Measurements from ENCODE around the gene CLASRP.

GRCh38 chr19:45057444-45057843, 18.6 kb downstream of the CLASRP start:
- TF ChIP-seq, protein P1, sequence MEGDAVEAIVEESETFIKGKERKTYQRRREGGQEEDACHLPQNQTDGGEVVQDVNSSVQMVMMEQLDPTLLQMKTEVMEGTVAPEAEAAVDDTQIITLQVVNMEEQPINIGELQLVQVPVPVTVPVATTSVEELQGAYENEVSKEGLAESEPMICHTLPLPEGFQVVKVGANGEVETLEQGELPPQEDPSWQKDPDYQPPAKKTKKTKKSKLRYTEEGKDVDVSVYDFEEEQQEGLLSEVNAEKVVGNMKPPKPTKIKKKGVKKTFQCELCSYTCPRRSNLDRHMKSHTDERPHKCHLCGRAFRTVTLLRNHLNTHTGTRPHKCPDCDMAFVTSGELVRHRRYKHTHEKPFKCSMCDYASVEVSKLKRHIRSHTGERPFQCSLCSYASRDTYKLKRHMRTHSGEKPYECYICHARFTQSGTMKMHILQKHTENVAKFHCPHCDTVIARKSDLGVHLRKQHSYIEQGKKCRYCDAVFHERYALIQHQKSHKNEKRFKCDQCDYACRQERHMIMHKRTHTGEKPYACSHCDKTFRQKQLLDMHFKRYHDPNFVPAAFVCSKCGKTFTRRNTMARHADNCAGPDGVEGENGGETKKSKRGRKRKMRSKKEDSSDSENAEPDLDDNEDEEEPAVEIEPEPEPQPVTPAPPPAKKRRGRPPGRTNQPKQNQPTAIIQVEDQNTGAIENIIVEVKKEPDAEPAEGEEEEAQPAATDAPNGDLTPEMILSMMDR (conservative IDR thresholded peaks at IDR 0.05 in 1 of 2, IDR thresholded peaks at IDR 0.05 in 1 of 2; ENCODE audit: low read depth in 1 of 2, low read length in 2 of 2), result no peak
- TF ChIP-seq EZH2 (IDR thresholded peaks at IDR 0.05; ENCODE audit: low read length, missing control alignments), result no peak
